Fibroblast of skin of right quadriceps (primary cell): ENCODE results near the gene SRC.

Experiments used
- DNase-seq: peaks from one replicate; pipeline ENCODE4 v3.0.0-alpha.2; 2013

SRC gene

DNA sequence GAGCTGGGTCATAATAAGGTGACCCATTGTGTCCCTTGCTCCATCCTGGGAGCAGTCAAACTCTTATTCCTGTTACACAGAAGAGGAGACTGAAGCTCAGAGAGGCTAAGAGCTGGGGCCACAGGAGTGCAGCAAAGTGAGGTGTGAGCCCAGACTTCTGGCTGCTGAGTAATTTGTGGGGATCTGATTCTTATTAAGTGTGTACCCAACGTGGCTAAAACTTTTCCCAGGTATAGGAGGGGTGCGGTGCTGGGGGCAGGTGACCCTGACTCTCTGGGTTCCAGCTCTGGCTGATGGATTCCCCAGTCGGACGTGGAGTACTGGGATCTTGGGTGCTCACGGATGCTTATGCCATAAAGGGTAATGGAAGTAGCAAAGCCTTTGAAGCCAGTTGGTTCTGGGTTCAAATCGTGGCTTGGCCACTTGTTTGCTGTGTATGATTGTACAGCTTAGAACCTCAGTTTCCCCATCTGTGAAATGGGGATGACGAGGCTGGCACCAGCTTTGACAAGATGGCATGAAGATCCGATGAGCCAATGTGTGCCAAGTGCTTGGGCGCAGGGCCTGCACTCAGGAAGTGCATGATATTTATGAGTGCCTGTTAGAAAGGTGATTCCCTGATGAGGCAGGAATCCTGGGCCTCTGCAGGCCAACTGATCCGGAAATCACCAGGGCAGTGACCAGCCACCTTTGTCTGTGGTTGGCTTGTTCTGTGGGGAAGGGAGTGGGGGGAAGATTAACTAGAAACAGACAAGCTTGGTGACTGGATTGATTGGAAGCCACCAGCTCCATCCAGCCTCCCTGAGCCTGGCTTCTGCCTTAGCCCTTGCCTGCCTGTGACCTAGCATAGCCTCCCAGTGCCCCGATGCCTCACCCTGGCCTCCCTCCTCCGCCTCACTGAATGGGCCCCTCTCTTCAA lies 6.0 kb downstream of the SRC start:
- DNase-seq, result no peak

DNA sequence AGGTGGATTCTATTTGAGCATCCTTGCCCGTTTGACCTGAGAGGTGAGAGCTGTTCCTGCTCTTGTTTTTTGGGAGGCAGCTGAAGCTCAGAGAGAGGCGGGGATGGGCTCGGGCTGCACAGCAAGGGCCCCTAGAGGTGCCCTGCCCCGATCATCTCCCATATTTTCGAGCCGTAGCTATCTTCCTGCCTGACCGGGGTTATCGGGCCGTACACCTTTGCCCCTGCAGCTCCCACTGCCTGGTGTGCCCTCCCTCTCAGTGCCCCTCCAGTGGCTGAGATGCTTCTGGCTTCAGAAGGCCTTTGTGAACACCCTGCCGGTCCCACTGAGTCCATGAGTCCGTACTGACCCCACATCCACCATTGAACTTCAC lies 6.7 kb downstream of the SRC start:
- DNase-seq, result no peak

DNA sequence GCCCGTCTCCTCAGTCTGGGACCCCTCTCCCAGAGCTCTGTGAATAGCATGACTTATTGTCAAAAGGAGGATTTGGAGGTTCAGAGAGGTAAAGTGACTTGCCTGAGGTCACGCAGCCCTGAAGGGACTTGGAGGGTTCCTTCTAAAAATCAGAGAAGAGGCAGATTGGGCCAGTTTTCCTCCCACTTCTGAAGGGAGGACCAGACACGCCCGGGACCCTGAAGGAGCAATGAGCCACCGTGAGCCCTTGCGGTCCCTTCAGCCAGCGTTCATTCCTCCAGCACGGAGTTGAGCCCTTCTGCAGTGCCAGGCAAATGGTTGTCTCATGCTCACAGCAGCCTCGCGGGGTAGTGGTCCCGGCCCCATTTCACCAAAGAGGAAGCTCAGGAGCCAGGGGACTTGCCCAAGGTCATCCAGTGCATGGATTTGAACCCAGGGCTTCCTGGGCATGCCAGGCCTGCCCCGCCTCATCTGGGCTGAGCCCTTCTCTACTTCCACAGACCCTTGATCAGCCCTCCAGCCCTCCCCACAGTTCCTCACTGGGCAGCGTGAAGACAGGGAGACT lies 7.4 kb downstream of the SRC start:
- no peak for DNase-seq

DNA sequence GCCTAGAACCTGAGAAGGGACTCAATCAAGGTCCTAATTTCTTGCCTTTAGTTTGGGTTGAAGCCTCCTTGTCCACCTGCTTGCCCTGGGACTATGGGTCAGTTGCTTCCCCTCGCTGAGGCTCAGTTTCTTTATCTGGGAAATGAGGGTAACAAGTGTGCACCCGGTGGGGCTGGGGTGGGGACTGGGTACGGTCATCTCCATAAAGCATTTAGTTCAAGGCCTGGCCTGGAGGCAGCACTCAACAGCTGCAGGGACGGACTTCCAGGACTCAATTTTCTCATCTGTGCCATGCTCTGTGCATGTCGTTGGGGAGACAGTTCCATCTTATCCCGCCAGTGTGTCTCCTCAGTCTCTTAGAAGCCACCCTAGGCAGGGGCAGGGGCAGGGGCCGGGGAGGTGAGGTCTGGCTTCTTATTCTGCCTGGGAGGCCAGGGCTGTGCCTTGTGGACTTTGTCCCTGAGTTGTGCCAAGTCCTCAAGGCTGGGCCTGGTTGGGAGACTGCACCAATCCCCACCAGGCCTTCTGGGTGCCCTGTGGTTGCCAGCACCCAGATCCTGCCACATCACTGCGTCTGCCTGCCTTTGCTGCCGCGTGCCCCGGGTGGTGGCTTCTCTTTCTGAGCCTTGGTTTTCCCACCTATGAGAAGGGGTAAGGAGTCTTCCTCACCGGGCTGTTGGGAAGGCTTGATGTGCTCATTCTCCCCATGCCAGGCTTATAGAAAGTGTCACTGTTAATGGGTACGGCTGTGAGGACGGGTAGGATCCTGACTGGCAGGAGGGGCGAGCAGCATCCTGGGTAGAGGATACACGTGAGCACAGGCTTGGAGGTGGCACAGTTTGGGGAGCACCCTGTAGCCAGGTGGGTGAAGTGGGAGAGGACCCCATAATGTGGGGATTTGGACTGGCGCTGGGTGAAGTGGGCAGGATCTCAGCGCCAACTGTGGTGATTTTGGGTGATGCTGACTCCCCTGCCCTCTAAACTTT lies 8.6 kb downstream of the SRC start:
- DNase-seq, result no peak

DNA sequence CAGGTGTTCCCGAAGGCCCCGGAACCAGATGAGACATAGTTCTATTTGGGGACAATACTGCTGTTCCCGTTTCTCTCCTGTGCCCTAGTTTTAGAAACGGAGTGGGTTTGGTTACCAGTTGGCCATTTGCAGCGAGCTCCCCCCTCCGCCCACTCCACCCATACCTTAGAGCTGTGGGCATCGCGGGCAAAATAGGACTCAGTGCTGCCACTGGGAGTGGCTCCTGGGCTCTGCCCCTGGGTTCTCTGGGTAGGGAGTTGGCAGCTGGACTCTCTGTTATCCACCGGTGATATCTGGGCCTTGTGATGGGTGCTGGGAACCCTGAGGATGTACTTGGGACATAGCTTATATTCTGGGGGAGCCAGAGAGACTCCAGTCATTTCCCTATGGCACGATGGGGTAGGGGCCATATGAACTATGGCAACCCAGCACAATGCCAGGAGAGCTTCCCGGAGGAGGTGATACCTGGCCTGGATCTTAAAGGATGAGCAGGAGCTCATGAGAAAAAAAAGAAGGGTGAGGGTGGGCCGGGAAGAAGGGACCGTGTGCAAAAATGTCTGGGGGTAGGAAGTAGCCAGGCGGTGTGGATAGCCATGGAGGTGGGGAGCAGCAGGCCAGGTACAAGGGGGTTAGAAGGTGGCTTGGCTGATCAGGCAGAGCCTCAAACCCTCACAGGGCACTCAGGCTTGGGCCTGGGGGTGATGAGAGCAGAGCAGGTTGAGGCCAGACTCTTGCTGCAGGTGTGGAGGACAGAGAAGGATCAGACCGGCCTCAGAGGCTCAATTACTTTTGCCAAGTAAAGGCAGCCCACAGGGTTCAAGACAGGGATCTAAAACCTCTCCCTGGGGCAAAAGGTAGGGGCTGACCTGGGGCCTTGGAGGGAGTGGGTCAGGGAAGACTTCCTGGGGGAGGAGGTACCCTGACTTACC lies 9.6 kb downstream of the SRC start:
- no peak for DNase-seq

GRCh38 chr20:37356387-37356786 lies 10.4 kb downstream of the SRC start:
- no peak for DNase-seq

GRCh38 chr20:37356961-37357371 lies 11.0 kb downstream of the SRC start:
- no peak for DNase-seq

DNA sequence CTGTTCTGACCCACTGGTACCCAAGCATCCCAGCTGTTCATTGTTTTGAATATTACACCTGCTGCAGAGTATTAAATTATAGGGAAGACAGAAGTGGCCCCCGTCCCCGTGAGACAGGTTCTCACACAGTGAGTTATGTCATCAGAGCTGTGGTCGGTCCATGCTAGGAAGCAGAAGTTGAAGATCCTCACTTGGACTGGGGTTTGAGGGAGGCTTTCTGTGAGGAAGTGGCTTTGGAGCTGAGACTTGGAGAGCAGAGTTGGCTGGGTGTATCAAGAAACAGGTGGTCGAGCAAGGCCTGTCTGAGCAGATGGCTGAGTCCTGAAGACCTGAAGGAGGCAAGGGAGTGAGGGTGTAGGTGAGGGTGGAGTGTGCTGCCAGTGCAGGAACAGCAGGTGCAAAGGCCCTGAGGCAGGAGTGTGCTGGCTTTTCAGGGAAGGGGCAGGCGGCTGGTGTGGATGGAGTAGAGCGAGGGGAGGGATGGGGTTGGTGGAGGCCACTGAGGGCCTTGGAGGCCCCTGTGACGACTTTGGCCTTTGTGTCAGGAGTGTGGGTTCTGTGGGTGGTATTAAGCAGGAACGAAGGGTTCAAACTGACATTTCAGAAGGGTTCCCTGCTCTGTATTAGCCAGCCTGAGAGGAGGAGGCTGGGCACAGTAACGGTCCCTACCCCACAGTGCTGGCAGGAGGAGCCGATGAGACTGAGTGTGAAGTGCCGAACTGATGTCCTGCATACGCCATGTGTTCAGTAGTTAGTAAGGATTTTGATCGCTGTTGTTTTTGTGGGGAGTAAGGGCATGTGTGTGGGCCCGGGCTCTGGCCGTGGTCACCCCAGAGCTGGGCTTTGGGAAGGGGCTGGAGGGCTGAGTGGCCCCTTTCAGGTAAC lies 11.8 kb downstream of the SRC start:
- no peak for DNase-seq

DNA sequence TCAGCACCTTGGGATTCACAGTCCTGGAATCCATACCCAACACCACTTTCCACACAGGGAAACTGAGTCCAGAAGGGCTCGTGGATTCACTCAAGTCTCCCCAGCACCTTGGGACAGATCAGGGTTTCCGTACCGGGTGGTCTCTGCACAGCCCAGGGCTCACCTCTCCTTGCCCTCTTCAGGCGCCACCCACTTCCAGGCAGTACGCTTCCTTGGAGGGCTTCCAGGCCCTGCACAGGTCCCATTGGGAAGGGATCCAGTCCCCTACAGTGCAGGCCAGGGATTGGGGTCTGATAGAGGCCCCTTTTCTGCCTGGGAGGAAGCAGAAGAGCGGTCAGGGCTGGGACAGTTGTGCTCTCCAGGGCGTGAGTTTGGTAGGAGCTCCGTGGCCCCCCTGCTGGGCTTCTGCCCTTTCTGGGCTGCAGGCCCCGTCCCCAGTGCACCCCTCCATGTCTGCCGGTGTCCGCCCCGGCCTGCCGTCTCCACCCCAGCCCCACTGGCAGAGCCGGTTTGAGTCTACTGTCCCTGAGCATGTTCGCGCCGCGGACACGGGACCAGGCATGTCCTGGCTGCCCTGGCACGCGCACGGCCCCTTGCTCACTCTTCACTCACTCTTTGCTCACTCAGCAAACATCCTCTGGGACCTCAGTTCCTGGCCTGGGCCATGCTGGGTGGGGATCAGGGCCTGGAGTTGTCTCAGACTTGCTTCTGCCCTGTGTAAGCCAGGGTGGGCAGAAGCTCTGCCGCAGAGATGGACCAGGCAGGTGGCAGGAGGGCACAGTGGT lies 12.6 kb downstream of the SRC start:
- no peak for DNase-seq

DNA sequence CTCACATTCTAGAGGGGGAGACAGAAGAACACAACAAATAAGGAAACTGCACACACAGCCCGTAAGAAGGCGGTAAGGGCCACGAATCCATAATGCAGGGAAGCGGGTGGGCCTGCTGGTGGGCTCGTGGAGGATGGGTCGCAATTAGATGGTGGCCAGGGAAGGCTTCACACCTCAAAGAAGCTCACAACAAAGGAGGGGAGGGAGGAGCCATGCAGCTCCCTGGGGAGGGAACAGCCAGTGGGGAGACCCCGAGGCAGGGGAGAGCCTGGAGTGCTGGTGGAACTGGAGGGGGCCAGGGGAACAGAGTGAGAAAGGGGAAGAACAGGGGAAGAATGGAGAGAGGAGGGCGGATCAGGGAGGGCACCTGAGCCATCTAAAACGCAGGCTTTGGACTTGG lies 13.4 kb downstream of the SRC start:
- no peak for DNase-seq

DNA sequence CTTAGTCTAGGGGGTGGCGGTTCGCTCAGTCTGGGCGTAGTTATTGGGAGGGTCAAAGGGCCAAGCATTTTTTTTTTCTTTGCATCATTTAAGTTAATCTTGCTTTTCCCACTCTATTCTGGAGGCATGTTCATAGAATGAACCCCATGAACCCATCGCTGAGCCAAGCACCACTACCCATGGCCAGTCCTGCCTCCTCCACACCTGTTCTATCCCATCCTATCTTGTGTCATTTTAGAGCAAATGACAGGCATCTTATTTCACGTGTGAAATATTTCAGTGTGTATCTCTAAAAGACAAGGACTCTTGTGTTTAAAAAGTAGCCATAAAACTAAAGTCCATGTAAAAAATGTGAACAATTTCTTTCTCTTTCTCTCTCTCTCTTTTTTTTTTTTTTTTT lies 13.9 kb downstream of the SRC start:
- DNase-seq, result no peak

DNA sequence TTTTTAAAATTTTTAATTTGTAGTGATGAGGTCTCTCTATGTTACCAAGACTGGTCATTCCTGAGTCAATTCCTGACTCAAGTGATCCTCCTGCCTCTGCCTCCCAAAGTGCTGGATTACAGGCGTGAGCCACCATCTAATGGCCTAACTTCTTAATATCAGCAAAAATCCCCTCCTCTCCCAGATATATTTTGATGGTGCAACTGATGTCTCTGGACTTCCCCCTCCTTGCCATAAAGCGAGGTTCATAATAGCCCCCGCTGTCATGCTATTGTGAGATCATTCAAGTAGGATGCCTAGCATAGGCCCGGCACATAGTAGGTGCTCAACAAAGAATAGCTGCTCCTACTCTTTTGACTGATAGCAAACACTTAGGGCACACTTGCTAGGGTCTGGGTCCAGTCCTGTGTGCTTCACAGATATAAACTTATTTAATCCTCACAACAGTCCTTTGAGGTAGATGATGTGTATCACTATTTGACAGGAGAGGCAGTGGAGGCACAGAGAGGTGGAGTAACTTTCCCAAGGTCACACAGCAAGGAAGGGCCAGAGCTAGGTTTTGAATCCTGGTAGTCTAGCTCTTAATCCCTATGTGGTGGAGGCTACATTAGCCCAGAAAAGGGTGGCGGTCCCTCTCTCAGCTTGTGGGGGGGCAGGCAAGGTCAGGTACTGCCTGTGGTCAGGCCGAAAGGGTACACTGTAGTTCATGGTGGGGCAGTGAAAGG lies 14.6 kb downstream of the SRC start:
- no peak for DNase-seq

GRCh38 chr20:37361336-37361735 lies 15.4 kb downstream of the SRC start:
- DNase-seq, result no peak

DNA sequence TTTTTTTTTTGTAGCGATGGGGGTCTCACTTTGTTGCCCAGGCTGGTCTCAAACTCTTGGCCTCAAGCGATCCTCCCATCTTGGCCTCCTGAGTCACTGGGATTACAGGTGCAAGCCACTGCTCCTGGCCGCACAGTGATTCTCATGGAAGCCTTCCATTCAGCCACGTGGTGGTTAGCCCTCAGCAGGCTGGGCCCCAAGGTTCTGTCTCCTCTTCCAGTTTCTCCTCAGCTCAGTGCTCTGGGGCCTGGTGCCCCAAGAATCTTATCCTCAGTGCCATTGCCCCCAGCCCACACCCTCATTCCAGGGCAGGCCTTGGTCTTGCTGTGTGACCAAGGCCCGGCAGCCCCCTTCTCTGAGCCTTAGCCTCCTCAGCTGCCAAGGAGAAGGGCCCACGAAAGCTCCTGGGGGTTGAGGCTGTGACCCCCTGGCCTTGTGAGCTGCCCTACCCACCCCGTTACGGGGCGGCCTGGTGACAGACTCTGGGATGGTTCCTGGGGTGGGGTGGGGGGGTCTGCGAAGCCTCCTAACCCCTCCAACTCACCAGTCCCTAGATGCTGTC lies 16.4 kb downstream of the SRC start:
- DNase-seq, result no peak

GRCh38 chr20:37362821-37363220 lies 16.9 kb downstream of the SRC start:
- DNase-seq, result no peak

DNA sequence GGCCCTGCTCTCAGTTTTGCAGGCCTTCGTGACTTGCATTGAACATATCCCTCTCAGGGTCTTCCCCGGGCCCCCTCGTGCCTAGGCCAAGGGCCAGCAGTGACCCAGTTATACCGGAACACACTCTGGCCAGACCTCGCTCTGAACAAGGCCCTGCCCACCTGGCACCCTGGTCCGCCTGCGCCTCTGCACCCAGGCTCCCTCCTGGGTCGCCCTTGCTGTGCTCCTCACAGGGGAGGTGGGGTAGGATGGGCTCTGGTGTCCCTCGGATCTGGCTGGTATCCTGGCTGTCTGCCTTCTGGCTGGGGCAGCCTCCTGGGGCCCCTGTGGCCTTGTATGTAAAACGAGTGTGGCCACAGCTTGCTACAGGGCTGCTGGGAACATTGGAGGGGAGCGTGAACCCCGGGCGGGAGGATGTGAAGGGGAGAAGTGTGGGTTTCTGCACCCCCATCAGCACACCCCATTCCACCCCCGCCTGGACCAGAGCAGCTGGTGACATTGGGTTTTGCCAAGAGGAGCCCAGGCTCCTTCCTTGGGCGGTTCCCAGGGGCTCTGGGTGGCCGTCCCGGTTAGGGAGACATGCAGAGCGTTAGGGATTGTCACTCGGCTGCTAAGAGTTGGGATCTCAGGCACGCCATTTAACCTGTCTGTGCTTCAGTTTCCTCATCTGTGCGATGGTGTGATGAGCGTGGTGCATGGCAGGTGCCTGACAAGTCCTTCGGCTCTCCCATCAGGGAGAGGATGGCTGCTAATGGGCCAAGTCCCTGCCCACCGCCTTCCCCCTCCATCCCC lies 17.5 kb downstream of the SRC start:
- DNase-seq, result no peak

DNA sequence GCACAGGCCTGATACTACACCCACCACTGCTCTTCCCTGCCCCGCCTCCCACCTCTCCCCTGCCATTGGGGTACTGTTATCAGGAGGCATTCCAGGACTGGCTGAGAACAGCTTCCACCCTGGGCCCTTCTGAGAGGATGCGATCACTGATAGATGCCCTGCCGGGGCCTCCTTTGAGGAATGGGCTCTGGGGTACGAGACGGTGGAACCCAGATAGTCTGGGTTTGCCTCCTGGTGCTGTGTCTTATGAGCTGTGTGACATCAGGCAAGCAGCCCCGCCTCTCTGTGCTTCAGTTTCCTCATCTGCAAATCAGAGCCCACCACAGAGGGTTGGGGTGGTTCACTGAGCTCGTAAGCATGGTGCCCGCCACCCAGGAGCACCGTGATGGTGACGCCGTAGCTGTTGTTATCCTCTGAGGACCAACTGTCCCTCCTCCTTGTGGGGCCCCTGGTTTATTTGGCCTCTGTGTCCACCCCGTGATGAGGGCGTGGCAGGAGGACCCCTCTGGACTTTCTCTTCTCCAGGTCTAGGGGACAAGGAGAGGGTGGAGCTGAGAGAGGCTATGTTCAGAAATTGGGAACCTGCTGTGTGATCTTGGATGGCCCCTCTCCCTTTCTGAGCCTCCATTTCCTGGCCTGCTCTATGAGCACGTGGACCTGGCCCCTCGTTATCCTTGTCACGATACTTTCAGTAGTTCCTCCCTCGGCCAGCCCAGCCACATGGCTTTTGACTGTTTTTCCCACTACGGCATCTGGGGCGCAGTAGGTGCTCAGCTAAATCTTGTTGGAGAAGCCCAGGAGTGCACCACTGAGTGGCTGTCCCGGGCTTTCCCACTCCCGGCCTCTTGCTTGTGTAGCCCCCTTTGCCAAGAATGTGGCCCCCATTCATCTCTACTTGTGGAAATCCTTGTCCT lies 18.3 kb downstream of the SRC start:
- no peak for DNase-seq

- no peak for DNase-seq
Observed at GRCh38 chr20:37364927-37365272, 19.0 kb downstream of the SRC start.
